Measurements from ENCODE around the gene PROKR1.
"Not testable (repeated sequence)": the region's sequence is repeated elsewhere in the genome, so short reads cannot be mapped to it uniquely, and the experiment has no call there.

Gene PROKR1

GRCh38 chr2:68658266-68658665, 14.9 kb downstream of the PROKR1 start:
- DNase-seq (ENCODE audit: low read depth) = no peak

GRCh38 chr2:68659081-68659480, 15.7 kb downstream of the PROKR1 start:
- no peak for DNase-seq (ENCODE audit: low read depth)

GRCh38 chr2:68660658-68661057, 17.3 kb downstream of the PROKR1 start:
- no peak for DNase-seq (ENCODE audit: low read depth)

- DNase-seq (ENCODE audit: low read depth) = no peak
Measured at GRCh38 chr2:68662466-68662865, 19.1 kb downstream of the PROKR1 start.

- DNase-seq (ENCODE audit: low read depth) = no peak
Measured at GRCh38 chr2:68663371-68664156, 20.2 kb downstream of the PROKR1 start.

GRCh38 chr2:68667371-68667770, 24.0 kb downstream of the PROKR1 start:
- DNase-seq (ENCODE audit: low read depth) = no peak

- DNase-seq (ENCODE audit: low read depth) = no peak
Measured at GRCh38 chr2:68669651-68670050, 26.3 kb downstream of the PROKR1 start.

GRCh38 chr2:68671961-68672360, 28.6 kb downstream of the PROKR1 start:
- DNase-seq (ENCODE audit: low read depth) = no peak

GRCh38 chr2:68673631-68674030, 30.3 kb downstream of the PROKR1 start:
- no peak for DNase-seq (ENCODE audit: low read depth)

GRCh38 chr2:68675470-68675869, 32.1 kb downstream of the PROKR1 start:
- DNase-seq (ENCODE audit: low read depth) = no peak

GRCh38 chr2:68677837-68678236, 34.5 kb downstream of the PROKR1 start:
- not testable (repeated sequence) for DNase-seq (ENCODE audit: low read depth)

GRCh38 chr2:68679166-68679916, 36.0 kb downstream of the PROKR1 start:
- DNase-seq (ENCODE audit: low read depth) = not testable (repeated sequence)

GRCh38 chr2:68679917-68680267, 36.5 kb downstream of the PROKR1 start:
- DNase-seq (ENCODE audit: low read depth) = not testable (repeated sequence)

- DNase-seq (ENCODE audit: low read depth) = no peak
Measured at GRCh38 chr2:68684197-68684596, 40.8 kb downstream of the PROKR1 start.

GRCh38 chr2:68686178-68686577, 42.8 kb downstream of the PROKR1 start:
- DNase-seq (ENCODE audit: low read depth) = no peak

GRCh38 chr2:68687018-68687417, 43.6 kb downstream of the PROKR1 start:
- DNase-seq (ENCODE audit: low read depth) = no peak

GRCh38 chr2:68689553-68690537, 46.5 kb downstream of the PROKR1 start:
- DNase-seq (ENCODE audit: low read depth) = no peak

GRCh38 chr2:68690851-68691250, 47.5 kb downstream of the PROKR1 start:
- no peak for DNase-seq (ENCODE audit: low read depth)

- no peak for DNase-seq (ENCODE audit: low read depth)
Measured at GRCh38 chr2:68692511-68692910, 49.1 kb downstream of the PROKR1 start.

- no peak for DNase-seq (ENCODE audit: low read depth)
Measured at GRCh38 chr2:68693951-68694350, 50.6 kb downstream of the PROKR1 start.

GRCh38 chr2:68695971-68696370, 52.6 kb downstream of the PROKR1 start:
- DNase-seq (ENCODE audit: low read depth) = no peak

GRCh38 chr2:68696554-68696953, 53.2 kb downstream of the PROKR1 start:
- DNase-seq (ENCODE audit: low read depth) = no peak
